Dermis lymphatic vessel endothelial cell (primary cell): ENCODE measurements around the gene GIPR. TPM values are rescaled to one million over a fixed set of nuclear protein-coding genes. Genes with fewer than 3 reads are reported as not detected.

Source experiments
- total RNA-seq: library from RNA; depleted of rRNA; stranded (reverse); fragments of >200 nt; gene quantifications from 2 replicates; pipeline ENCODE4 v1.2.1, GENCODE V29; 2014

The GIPR gene, protein sequence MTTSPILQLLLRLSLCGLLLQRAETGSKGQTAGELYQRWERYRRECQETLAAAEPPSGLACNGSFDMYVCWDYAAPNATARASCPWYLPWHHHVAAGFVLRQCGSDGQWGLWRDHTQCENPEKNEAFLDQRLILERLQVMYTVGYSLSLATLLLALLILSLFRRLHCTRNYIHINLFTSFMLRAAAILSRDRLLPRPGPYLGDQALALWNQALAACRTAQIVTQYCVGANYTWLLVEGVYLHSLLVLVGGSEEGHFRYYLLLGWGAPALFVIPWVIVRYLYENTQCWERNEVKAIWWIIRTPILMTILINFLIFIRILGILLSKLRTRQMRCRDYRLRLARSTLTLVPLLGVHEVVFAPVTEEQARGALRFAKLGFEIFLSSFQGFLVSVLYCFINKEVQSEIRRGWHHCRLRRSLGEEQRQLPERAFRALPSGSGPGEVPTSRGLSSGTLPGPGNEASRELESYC
- under 0.01 TPM in 2 replicates for total RNA-seq

DNA sequence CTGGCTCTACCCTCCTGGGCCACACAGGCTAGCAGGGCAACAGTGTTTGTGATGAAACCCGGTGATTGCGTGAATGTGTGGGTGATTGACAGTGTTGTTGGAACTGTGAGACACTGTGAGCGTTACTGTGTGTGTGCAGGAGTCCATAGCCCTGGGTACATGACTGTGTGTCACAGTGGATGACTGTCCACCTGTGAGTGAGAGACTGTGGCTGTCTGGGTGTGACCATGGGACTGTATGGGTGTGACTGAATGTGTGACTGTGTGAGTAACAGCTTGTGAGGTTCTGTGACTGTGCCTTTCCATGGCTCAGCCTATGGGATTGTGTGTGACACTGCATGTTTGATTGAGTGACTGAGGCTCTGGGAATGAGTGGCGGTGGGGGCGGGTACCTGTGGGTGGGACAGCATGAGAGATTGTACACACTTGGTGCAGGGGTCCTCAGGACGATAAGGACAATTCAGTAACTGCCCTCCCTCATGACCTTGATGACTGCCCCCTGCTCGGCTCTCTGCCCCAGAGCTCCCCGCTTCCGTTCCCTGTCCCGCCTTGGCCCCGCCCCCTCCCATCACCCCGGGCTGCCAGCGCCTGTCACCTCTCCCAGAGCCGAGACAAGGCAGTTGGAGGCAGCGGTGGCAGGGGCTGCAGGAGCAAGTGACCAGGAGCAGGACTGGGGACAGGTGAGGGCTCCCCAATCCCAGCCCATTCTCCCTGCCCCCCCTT is at the start of gene GIPR:
TSS of gene GIPR (plus strand) at position 602 of the 722 bp plus-strand sequence. CDS start 1,300 bp downstream, outside the sequence.

DNA sequence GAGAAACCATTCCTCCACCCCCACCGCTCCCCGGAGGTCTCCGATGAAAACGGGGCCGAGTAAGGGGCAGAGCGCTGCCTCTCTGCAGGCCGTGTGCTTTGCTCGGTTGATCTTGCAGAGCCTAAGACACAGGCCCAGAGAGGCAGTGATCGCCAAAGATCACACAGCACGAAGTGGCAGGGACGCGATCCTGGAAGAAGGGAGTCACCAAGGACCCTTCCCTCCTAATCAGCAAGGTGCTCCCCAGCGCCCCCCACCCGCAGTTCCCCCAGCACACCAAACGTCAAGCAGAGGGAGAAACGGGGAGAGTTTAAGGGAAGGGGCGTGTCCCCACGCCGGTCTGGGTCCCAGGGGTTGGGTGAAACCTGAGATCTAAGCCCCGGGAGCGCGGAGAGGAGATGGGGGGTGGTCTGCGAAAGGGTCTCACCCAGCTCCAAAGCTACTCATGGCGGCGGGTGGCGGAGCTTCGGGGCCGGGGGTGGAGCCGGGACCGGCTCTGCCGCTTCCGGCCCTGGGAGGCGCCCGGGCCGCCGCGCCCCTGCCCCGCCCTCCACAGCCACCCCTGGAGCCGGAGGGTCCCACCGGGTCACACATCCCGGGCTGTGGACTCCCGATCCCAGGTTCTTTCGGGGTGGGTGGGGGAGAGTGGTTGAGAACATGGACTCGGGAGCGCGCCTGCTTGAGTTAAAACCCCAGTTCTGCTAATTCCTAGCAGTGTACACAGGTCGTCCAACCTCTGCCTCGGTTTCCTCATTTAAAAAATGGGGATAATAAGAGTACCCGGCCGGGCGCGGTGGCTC is 28.9 kb upstream of the GIPR start, which contains the start of gene EML2:
TSS of gene EML2 (minus strand) at position 468 of the 800 bp plus-strand sequence. CDS start at position 447, 21 bp downstream.

DNA sequence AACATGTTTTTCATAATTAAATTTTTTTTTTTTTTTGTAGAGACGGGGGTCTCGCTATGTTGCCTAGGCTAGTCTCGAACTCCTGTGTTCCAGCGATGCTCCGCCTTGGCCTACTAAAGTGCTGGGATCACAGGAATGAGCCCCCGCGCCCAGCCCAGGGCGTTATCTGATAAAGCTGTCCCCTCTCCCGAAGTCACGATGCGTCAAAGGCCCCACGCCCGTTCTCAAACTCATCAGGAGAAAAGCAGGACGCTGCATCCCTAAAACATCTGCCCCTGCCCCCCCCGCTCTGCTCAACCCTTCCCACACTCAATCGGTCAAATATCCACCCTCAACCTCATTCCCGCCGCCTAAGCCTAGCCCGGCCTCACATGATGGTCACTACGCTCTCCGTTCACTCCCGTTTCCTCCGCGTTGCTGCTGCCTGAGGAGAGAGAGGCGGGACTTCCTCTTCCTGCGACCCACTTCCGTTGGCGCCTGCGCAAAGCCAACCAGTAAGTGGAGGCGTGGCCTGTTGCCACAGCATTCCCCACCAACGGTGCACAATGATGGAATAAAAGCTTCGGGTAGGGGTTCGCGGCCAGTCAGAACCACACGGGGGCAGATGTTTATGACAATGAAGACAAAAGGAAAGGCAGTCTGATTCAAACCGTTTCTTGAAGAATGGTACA is 23.6 kb downstream of the GIPR start, which contains the start of gene SNRPD2:
TSS of gene SNRPD2 (minus strand) at position 438 of the 671 bp plus-strand sequence. CDS start at position 373, 65 bp downstream.

DNA sequence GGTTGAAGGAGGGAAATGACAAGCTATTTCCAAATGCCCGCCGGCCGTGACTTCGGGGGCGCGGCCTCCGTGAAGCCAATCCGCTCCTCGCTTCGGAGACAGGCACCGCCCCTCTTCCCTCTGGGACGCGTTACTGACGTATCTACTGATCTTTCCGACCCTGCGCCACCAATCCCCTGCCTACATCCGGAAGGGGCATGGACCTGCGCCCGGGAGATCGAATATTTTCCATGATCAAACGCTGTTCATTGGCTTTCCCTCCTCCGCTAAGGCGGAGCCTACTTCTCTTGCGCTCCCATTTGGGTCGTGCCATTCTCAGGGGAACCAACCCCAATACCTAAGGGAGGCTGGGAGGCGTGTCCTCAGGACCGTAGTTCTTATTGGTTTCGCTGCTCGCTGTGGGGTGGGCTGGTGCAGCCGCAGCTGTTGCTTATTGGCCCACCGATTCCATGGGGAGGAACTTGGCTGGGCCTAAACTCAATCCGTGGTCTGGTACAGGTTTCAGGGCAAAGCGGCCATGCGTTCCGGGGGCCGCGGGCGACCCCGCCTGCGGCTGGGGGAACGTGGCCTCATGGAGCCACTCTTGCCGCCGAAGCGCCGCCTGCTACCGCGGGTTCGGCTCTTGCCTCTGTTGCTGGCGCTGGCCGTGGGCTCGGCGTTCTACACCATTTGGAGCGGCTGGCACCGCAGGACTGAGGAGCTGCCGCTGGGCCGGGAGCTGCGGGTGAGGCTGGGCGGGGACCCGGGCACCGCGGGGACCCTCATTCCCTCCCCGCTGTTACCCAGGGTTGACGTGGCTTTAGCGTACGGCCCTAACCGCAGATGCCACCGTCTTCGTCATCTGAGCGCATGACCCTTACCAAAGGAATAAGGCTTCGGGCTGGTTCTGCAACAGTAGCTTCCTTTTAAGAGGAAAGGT is 24.4 kb downstream of the GIPR start, which contains the start of gene QPCTL:
TSS of gene QPCTL (plus strand) at position 480 of the 919 bp plus-strand sequence. CDS start at position 518, 38 bp downstream.

DNA sequence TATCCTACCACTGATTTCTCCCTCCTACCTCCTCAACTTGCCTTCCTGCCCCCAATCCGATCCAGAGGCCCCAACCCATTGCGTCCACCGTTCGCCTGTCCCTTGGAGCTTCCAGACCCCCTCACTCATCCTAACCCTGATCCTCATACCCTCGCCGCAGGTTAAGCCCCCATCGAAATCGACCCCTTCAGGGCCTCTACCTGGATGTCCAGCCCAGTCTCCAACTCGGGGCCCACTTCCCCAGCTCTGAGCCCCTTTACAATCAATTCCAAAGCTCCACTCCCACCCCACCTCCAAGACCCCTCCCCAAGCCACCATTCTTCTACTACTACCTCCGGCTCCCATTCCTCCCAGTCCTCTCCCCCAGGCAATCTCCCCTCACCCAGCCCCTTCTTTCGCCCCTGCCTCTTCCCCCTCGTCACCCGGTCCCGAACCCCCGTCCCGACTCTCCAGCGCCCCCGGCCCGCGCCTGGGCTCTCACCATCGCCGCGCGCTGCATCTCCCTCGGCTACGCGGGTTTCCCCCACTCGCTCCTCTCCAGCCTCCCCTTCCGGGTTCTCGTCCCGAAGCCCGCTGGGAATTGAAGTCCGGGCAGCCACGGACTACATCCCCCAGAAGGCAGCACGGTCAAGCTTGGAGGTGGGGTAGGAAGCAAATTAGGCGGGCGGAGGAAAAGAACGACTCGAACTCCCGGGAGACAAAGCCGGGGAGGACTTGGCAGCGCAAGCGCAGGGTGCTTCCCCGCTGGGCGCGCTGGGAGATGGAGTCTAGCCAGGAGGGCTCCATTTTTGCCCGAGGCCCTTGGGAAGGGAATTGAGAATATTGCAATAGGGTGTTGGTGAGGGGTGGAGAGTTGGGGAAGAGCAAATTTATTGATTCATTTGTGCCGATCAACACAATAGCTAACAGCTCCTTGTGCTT is 62.6 kb downstream of the GIPR start, which contains the start of gene FBXO46:
TSS of gene FBXO46 (minus strand) at position 529 of the 921 bp plus-strand sequence. CDS start 17,401 bp downstream, outside the sequence.

Other genes starting within 250 kb of the GIPR start
- gene ERCC1, start 244.3 kb upstream of the GIPR start, total RNA-seq, result 41.5 and 50.4 TPM in 2 replicates
- gene FOSB, start 200.2 kb upstream of the GIPR start, total RNA-seq, result 16.9 and 90.1 TPM in 2 replicates
- gene RTN2, start 171.2 kb upstream of the GIPR start, total RNA-seq, result 8.8 and 15.4 TPM in 2 replicates
- gene PPM1N, start 169.8 kb upstream of the GIPR start, total RNA-seq, result 0.52 and 0.54 TPM in 2 replicates
- 42.6 and 49.3 TPM in 2 replicates for gene VASP, start 160.7 kb upstream of the GIPR start, total RNA-seq
- gene OPA3, start 83.4 kb upstream of the GIPR start, total RNA-seq, result 4.9 and 5.2 TPM in 2 replicates
- gene GPR4, start 66.0 kb upstream of the GIPR start, total RNA-seq, result 0.86 and 1.3 TPM in 2 replicates
- 12.8 and 15.8 TPM in 2 replicates for gene EML2, start 28.8 kb upstream of the GIPR start, total RNA-seq
- 272 and 414 TPM in 2 replicates for gene SNRPD2, start 23.7 kb downstream of the GIPR start, total RNA-seq
- 5.2 and 8.1 TPM in 2 replicates for gene QPCTL, start 24.4 kb downstream of the GIPR start, total RNA-seq
- gene FBXO46, start 62.7 kb downstream of the GIPR start, total RNA-seq, result 3.5 and 4.8 TPM in 2 replicates
- not detected in 2 replicates for gene MEIOSIN, start 65.2 kb downstream of the GIPR start, total RNA-seq
- 4.1 and 4.6 TPM in 2 replicates for gene SIX5, start 101.0 kb downstream of the GIPR start, total RNA-seq
- gene DMPK, start 114.3 kb downstream of the GIPR start, total RNA-seq, result 5.6 and 6.1 TPM in 2 replicates
- 19.3 and 21.1 TPM in 2 replicates for gene DMWD, start 124.6 kb downstream of the GIPR start, total RNA-seq
- under 0.01 and 0.11 TPM in 2 replicates for gene RSPH6A, start 147.1 kb downstream of the GIPR start, total RNA-seq
- gene SYMPK, start 194.9 kb downstream of the GIPR start, total RNA-seq, result 24.0 and 24.1 TPM in 2 replicates
- 0.09 TPM in 1 of 2 replicates, not detected in the other for gene FOXA3, start 196.1 kb downstream of the GIPR start, total RNA-seq
- gene IRF2BP1, start 217.9 kb downstream of the GIPR start, total RNA-seq, result 16.6 and 18.0 TPM in 2 replicates
- 0.76 and 0.86 TPM in 2 replicates for gene MYPOP, start 234.4 kb downstream of the GIPR start, total RNA-seq
- gene NANOS2, start 246.6 kb downstream of the GIPR start, total RNA-seq, result not detected in 2 replicates